DND-41 (cell line): ENCODE data around the gene BRINP3.

ENCODE experiments used
- ATAC-seq: fragments of 200-7000 bp; cut with Tn5 transposase; 3 replicates; pipeline ENCODE4 v1.9.1; 2021; ENCODE audit warnings: low read depth; ENCODE audit not compliant: insufficient read depth
- DNase-seq: peaks from one replicate; pipeline ENCODE4 v3.0.0-alpha.2; 2020
- H2AFZ ChIP-seq: 2 replicates; pipeline ENCODE4 v1.6.0; 2012; ENCODE audit warnings: low read depth, low read length
- H3K27ac ChIP-seq: 2 replicates; pipeline ENCODE4 v1.5.1; 2012; ENCODE audit warnings: low read length, inconsistent platforms
- H3K27me3 ChIP-seq: fragments of 200-600 bp; sonication (generic); 2 replicates; pipeline ENCODE4 v1.6.0; 2012; ENCODE audit warnings: low read length, mild to moderate bottlenecking, inconsistent platforms; ENCODE audit not compliant: insufficient read depth, poor library complexity
- H3K36me3 ChIP-seq: 2 replicates; pipeline ENCODE4 v1.5.1; 2012; ENCODE audit warnings: low read length, inconsistent platforms; ENCODE audit not compliant: insufficient read depth
- H3K4me1 ChIP-seq: 2 replicates; pipeline ENCODE4 v1.5.1; 2012; ENCODE audit warnings: mild to moderate bottlenecking, low read length; ENCODE audit not compliant: insufficient read depth
- H3K4me2 ChIP-seq: 2 replicates; pipeline ENCODE4 v1.6.0; 2012; ENCODE audit warnings: mild to moderate bottlenecking, moderate library complexity, low read length, inconsistent platforms; ENCODE audit not compliant: insufficient read depth
- H3K4me3 ChIP-seq, 2 experiments: fragments of 200-600 bp in 1 of 2; shearing (Covaris generic) in 1 of 2; 2 replicates each; pipeline ENCODE4 v1.5.1; 2012 to 2016; ENCODE audit warnings: inconsistent platforms in 2 of 2, low read length in 2 of 2, mild to moderate bottlenecking in 2 of 2, low read depth in 1 of 2, moderate library complexity in 1 of 2
- H3K79me2 ChIP-seq: 2 replicates; pipeline ENCODE4 v1.6.0; 2012; ENCODE audit warnings: low read length, inconsistent platforms; ENCODE audit not compliant: insufficient read depth
- H3K9ac ChIP-seq: 2 replicates; pipeline ENCODE4 v1.6.0; 2012; ENCODE audit warnings: low read depth, mild to moderate bottlenecking, inconsistent platforms, low read length, moderate library complexity
- H3K9me3 ChIP-seq: 2 replicates; pipeline ENCODE4 v1.5.1; 2012; ENCODE audit warnings: low read length, moderate library complexity, mild to moderate bottlenecking, inconsistent platforms; ENCODE audit not compliant: insufficient read depth, severe bottlenecking
- H4K20me1 ChIP-seq: 2 replicates; pipeline ENCODE4 v1.6.0; 2012; ENCODE audit warnings: low read length; ENCODE audit not compliant: insufficient read depth
- CTCF ChIP-seq: IDR thresholded peaks from 2 replicates; pipeline ENCODE4 v1.5.1; 2012; ENCODE audit warnings: borderline replicate concordance, low read length, moderate library complexity, mild to moderate bottlenecking; ENCODE audit not compliant: poor library complexity, severe bottlenecking; ENCODE audit errors: extremely low read depth
- EZH2 ChIP-seq: IDR thresholded peaks from 3 replicates; pipeline ENCODE4 v1.6.1; 2012; ENCODE audit warnings: borderline replicate concordance, low read depth, mild to moderate bottlenecking, moderate library complexity, low read length, inconsistent platforms; ENCODE audit not compliant: severe bottlenecking

The BRINP3 gene

GRCh38 chr1:190303501-190303900 is 174.2 kb downstream of the BRINP3 start:
- Histone ChIP-seq H3K9ac (no peak overlapping the region), H3K4me2 (no peak overlapping the region), H4K20me1 (no peaks in the 10 kb centered on the region), H3K27me3 (no peaks in the 10 kb centered on the region), H3K79me2 (no peaks in the 10 kb centered on the region), H3K27ac (no peak overlapping the region), H3K4me3 (no peak overlapping the region), H3K36me3 (no peaks in the 10 kb centered on the region), H2AFZ (no peak overlapping the region), H3K4me1 (no peaks in the 10 kb centered on the region), H3K9me3 (no peaks in the 10 kb centered on the region)
- DNase-seq (no peak), ATAC-seq (no peak)
- TF ChIP-seq CTCF (no peak), EZH2 (no peak)

DNA sequence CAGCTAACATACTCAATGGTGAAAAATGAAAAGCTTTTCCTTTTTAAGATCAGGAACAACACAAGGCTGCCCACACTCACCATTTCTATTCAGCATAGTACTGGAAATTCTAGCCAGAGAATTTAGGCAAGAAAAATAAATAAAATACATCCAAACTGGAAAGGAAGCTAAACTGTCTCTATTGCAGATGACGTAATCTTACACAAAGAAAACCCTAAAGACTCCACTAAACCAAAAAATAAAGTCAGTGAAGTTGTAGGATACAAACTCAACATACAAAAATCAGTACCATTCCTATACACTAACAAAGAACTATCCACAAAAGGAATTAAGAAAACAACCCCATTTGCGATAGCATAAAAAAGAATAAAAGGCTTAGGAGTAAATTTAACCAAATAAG is 181.2 kb downstream of the BRINP3 start:
- H2AFZ ChIP-seq = no peak overlapping the region
- DNase-seq (no peak), ATAC-seq (no peak)
- no peaks in the 10 kb centered on the region for H4K20me1 ChIP-seq
- no peak overlapping the region for H3K9ac ChIP-seq
- H3K4me3 ChIP-seq = no peak overlapping the region
- no peaks in the 10 kb centered on the region for H3K4me1 ChIP-seq
- no peak overlapping the region for H3K4me2 ChIP-seq
- no peaks in the 10 kb centered on the region for H3K27me3 ChIP-seq
- no peaks in the 10 kb centered on the region for H3K36me3 ChIP-seq
- H3K27ac ChIP-seq = no peak overlapping the region
- no peaks in the 10 kb centered on the region for H3K9me3 ChIP-seq
- no peak for TF ChIP-seq CTCF
- TF ChIP-seq EZH2 = no peak
- H3K79me2 ChIP-seq = no peaks in the 10 kb centered on the region

- DNase-seq (no peak), ATAC-seq (no peak)
- TF ChIP-seq EZH2 (no peak), CTCF (no peak)
- Histone ChIP-seq H3K4me2 (no peak overlapping the region), H3K27me3 (no peaks in the 10 kb centered on the region), H3K4me1 (no peaks in the 10 kb centered on the region), H4K20me1 (no peaks in the 10 kb centered on the region), H2AFZ (no peak overlapping the region), H3K9me3 (no peaks in the 10 kb centered on the region), H3K4me3 (no peak overlapping the region), H3K36me3 (no peaks in the 10 kb centered on the region), H3K9ac (no peak overlapping the region), H3K27ac (no peak overlapping the region), H3K79me2 (no peaks in the 10 kb centered on the region)
Measured at GRCh38 chr1:190289897-190290296, 187.8 kb downstream of the BRINP3 start.

DNA sequence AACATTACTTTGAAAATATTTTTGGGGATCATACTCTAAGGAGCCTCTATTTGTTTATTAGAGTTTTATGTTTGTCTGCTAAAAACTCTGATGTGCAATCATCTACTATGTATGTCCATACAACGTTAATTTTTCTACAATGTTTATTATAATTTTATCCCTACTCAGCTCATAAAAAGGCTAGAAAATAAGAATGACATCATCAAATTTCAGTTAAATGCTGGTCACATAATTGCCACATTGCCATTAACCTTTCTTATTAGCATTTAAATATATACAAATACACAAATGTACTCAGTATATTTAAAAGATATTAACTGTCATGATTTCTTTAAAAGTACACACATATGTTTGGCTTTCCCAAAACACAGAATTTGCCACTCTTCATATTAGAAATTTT is 191.6 kb downstream of the BRINP3 start:
- no peaks in the 10 kb centered on the region for H4K20me1 ChIP-seq
- no peaks in the 10 kb centered on the region for H3K9me3 ChIP-seq
- DNase-seq = no peak
- no peak overlapping the region for H3K4me3 ChIP-seq
- H3K4me1 ChIP-seq = no peaks in the 10 kb centered on the region
- no peaks in the 10 kb centered on the region for H3K27me3 ChIP-seq
- no peaks in the 10 kb centered on the region for H3K79me2 ChIP-seq
- no peak overlapping the region for H3K27ac ChIP-seq
- H3K36me3 ChIP-seq = no peaks in the 10 kb centered on the region
- no peak overlapping the region for H2AFZ ChIP-seq
- ATAC-seq = no peak
- H3K4me2 ChIP-seq = no peak overlapping the region
- no peak overlapping the region for H3K9ac ChIP-seq
- TF ChIP-seq CTCF = no peak
- TF ChIP-seq EZH2 = no peak
